ENCODE measurements around the gene ETV3. TPM values are rescaled to one million over a fixed set of nuclear protein-coding genes. Genes with fewer than 3 reads are reported as not detected.

Gene ETV3
- polyA plus RNA-seq, 3 donors: 4.8 to 62.3 (median 6.3) TPM

DNA sequence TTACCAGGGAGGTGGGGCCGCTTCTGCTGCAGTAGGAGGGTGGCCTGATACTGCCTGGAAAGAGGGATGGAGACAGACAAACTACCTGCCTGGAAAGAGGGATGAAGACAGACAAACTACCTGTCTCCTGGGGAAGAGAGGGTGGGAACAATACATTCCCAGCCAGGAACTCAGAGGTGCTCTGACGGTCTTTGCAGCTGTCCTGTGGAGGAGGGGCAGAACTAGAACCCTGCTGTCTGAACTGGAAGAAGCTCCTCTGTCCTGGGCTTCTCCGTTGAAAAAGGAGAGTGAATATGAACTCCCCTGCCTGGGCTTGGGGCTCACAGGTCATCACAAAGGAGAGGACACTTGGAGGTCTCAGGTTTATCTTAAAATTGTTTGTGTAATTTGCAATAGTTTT lies 40.3 kb upstream of the ETV3 start:
- no peak for DNase-seq
- Histone ChIP-seq H3K79me2 (ENCODE audit: insufficient read depth, low read length) (no peaks in the 10 kb centered on the region), H3K9me3 (replicated peaks in 1 of 2; ENCODE audit: control insufficient read depth in 1 of 2, insufficient read depth in 1 of 2, low read length in 2 of 2) (no peaks in the 10 kb centered on the region), H3K4me3 (replicated peaks in 1 of 3; ENCODE audit: low read depth in 2 of 3, low read length in 3 of 3) (no peak overlapping the region), H4K20me1 (ENCODE audit: insufficient read depth, low read length) (no peaks in the 10 kb centered on the region), H3K36me3 (replicated peaks in 1 of 2; ENCODE audit: control insufficient read depth in 1 of 2, insufficient read depth in 2 of 2, low read length in 2 of 2) (no peaks in the 10 kb centered on the region), H3K9ac (ENCODE audit: insufficient read depth, low read length, poor library complexity, severe bottlenecking) (no peak overlapping the region), H3K4me1 (ENCODE audit: control insufficient read depth in 1 of 2, insufficient read depth in 2 of 2, low read length in 2 of 2) (peaks cover 6 to 8% of the 10 kb centered on the region in 2 donors), H3K27ac (ENCODE audit: low read depth in 1 of 2, low read length in 2 of 2) (no peak overlapping the region), H3K27me3 (ENCODE audit: control insufficient read depth in 2 of 2, insufficient read depth in 2 of 2, low read length in 2 of 2) (no peaks in the 10 kb centered on the region), H2AFZ (ENCODE audit: insufficient read depth, low read depth, low read length, poor library complexity, severe bottlenecking) (no peak overlapping the region), H3K4me2 (replicated peaks; ENCODE audit: extremely low read depth, low read length, poor library complexity, severe bottlenecking) (no peak overlapping the region)
- peaks cover 2 to 13% (median 7%) of the 10 kb centered on the region in 3 donors for H3K27me3 Mint-ChIP-seq (ENCODE audit: low read depth in 3 of 3)
- 80% methylated on average over 3 of the region's 3 CpGs for WGBS (ENCODE audit: insufficient coverage)
- TF ChIP-seq, protein P1, sequence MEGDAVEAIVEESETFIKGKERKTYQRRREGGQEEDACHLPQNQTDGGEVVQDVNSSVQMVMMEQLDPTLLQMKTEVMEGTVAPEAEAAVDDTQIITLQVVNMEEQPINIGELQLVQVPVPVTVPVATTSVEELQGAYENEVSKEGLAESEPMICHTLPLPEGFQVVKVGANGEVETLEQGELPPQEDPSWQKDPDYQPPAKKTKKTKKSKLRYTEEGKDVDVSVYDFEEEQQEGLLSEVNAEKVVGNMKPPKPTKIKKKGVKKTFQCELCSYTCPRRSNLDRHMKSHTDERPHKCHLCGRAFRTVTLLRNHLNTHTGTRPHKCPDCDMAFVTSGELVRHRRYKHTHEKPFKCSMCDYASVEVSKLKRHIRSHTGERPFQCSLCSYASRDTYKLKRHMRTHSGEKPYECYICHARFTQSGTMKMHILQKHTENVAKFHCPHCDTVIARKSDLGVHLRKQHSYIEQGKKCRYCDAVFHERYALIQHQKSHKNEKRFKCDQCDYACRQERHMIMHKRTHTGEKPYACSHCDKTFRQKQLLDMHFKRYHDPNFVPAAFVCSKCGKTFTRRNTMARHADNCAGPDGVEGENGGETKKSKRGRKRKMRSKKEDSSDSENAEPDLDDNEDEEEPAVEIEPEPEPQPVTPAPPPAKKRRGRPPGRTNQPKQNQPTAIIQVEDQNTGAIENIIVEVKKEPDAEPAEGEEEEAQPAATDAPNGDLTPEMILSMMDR (IDR thresholded peaks at IDR 0.05): no peak
- peaks cover 16% of the 10 kb centered on the region for H3K4me1 Mint-ChIP-seq
- H3K4me3 Mint-ChIP-seq: no peak overlapping the region
- no peaks in the 10 kb centered on the region for H3K36me3 Mint-ChIP-seq
- H3K27ac Mint-ChIP-seq: no peak overlapping the region
- H3K9me3 Mint-ChIP-seq: peaks cover 0 to 2% (median 0%) of the 10 kb centered on the region in 7 donors
- intact Hi-C loops (cut with micrococcal nuclease): no loop called here

GRCh38 chr1:157177733-157178394 lies 39.7 kb upstream of the ETV3 start:
- H3K9ac ChIP-seq (ENCODE audit: insufficient read depth, low read length, poor library complexity, severe bottlenecking): no peak overlapping the region
- H3K4me1 Mint-ChIP-seq: peaks cover 16% of the 10 kb centered on the region
- no peaks in the 10 kb centered on the region for H3K79me2 ChIP-seq (ENCODE audit: insufficient read depth, low read length)
- no peaks in the 10 kb centered on the region for H3K36me3 Mint-ChIP-seq
- H3K4me1 ChIP-seq (ENCODE audit: control insufficient read depth in 1 of 2, insufficient read depth in 2 of 2, low read length in 2 of 2): peaks cover 6 to 8% of the 10 kb centered on the region in 2 donors
- 100% methylated on average over 1 of the region's 4 CpGs for WGBS (ENCODE audit: insufficient coverage)
- intact Hi-C loops (cut with micrococcal nuclease): no loop called here
- H3K36me3 ChIP-seq (replicated peaks in 1 of 2; ENCODE audit: control insufficient read depth in 1 of 2, insufficient read depth in 2 of 2, low read length in 2 of 2): no peaks in the 10 kb centered on the region
- no peak overlapping the region for H3K27ac ChIP-seq (ENCODE audit: low read depth in 1 of 2, low read length in 2 of 2)
- H3K4me3 ChIP-seq (replicated peaks in 1 of 3; ENCODE audit: low read depth in 2 of 3, low read length in 3 of 3): no peak overlapping the region
- H3K27me3 ChIP-seq (ENCODE audit: control insufficient read depth in 2 of 2, insufficient read depth in 2 of 2, low read length in 2 of 2): no peaks in the 10 kb centered on the region
- TF ChIP-seq, protein P1 (IDR thresholded peaks at IDR 0.05): no peak
- no peak overlapping the region for H3K4me2 ChIP-seq (replicated peaks; ENCODE audit: extremely low read depth, low read length, poor library complexity, severe bottlenecking)
- H3K27ac Mint-ChIP-seq: no peak overlapping the region
- no peak overlapping the region for H3K4me3 Mint-ChIP-seq
- H3K9me3 Mint-ChIP-seq: peaks cover 0 to 5% (median 0%) of the 10 kb centered on the region in 7 donors
- no peaks in the 10 kb centered on the region for H3K9me3 ChIP-seq (replicated peaks in 1 of 2; ENCODE audit: control insufficient read depth in 1 of 2, insufficient read depth in 1 of 2, low read length in 2 of 2)
- H2AFZ ChIP-seq (ENCODE audit: insufficient read depth, low read depth, low read length, poor library complexity, severe bottlenecking): no peak overlapping the region
- no peak for DNase-seq
- no peaks in the 10 kb centered on the region for H4K20me1 ChIP-seq (ENCODE audit: insufficient read depth, low read length)
- peaks cover 2 to 15% (median 8%) of the 10 kb centered on the region in 3 donors for H3K27me3 Mint-ChIP-seq (ENCODE audit: low read depth in 3 of 3)

Measured in CD14-positive monocyte (primary cell).